GM12878 (cell line): ENCODE data around the gene ATP13A2. TPM values are rescaled to one million over a fixed set of nuclear protein-coding genes. Genes with fewer than 3 reads are reported as not detected.

Source experiments
- ASH2L ChIP-seq: fragments of 300-600, 200-600 bp; sonication (generic); IDR thresholded peaks from 2 replicates; pipeline ENCODE4 v1.6.1; 2017; ENCODE audit warnings: low read depth, mild to moderate bottlenecking, borderline replicate concordance
- CEBPB ChIP-seq, 2 experiments: fragments of 150-350 bp in 1 of 2; IDR thresholded peaks; 2 replicates each; pipeline ENCODE4 v1.6.1; 2012 to 2014; ENCODE audit warnings: low read depth in 2 of 2, low read length in 2 of 2, borderline replicate concordance in 1 of 2, inconsistent platforms in 1 of 2
- CHD2 ChIP-seq: IDR thresholded peaks from 2 replicates; pipeline ENCODE4 v1.6.1; 2011; ENCODE audit warnings: low read depth, low read length, improper control_type of control experiment, borderline replicate concordance
- MLLT1 ChIP-seq: fragments of 450-650 bp; IDR thresholded peaks from 2 replicates; pipeline ENCODE4 v1.6.1; 2016; ENCODE audit warnings: mild to moderate bottlenecking
- MXI1 ChIP-seq: fragments of 150-350 bp; IDR thresholded peaks from 2 replicates; pipeline ENCODE4 v1.6.1; 2011; ENCODE audit warnings: low read depth, mild to moderate bottlenecking, inconsistent platforms, low read length, improper control_type of control experiment
- NFYA ChIP-seq: IDR thresholded peaks from 2 replicates; pipeline ENCODE4 v1.6.1; 2011; ENCODE audit warnings: low read depth, mild to moderate bottlenecking, low read length, improper control_type of control experiment, borderline replicate concordance
- PML ChIP-seq: IDR thresholded peaks from 2 replicates; pipeline ENCODE4 v1.6.1; 2012; ENCODE audit warnings: low read length, inconsistent platforms
- POLR2A ChIP-seq: IDR thresholded peaks from 2 replicates; pipeline ENCODE4 v1.6.1; 2011; ENCODE audit warnings: low read depth, mild to moderate bottlenecking, low read length
- POLR2AphosphoS5 ChIP-seq: IDR thresholded peaks from 2 replicates; pipeline ENCODE4 v1.6.1; 2011; ENCODE audit warnings: mild to moderate bottlenecking, low read length, inconsistent platforms
- RAD21 ChIP-seq: IDR thresholded peaks from 2 replicates; pipeline ENCODE4 v1.6.1; 2011; ENCODE audit warnings: mild to moderate bottlenecking, low read depth, low read length, moderate library complexity; ENCODE audit not compliant: insufficient read depth
- RB1 ChIP-seq: fragments of 450-650 bp; formaldehyde crosslinking; IDR thresholded peaks from 2 replicates; pipeline ENCODE4 v1.6.1; 2017; ENCODE audit warnings: mild to moderate bottlenecking, borderline replicate concordance
- RELA ChIP-seq: fragments of 450-650 bp; IDR thresholded peaks from 2 replicates; pipeline ENCODE4 v1.8.0; 2014; ENCODE audit warnings: borderline replicate concordance; ENCODE audit not compliant: partially characterized antibody
- SMAD5 ChIP-seq: IDR thresholded peaks from 2 replicates; pipeline ENCODE4 v1.6.1; 2016; ENCODE audit warnings: antibody characterized with exemption, low read depth
- SMARCA5 ChIP-seq: fragments of 450-650 bp; IDR thresholded peaks from 2 replicates; pipeline ENCODE4 v1.6.1; 2017; ENCODE audit warnings: mild to moderate bottlenecking
- SREBF2 ChIP-seq: IDR thresholded peaks from 2 replicates; pipeline ENCODE4 v1.6.1; 2012; ENCODE audit warnings: mild to moderate bottlenecking, low read length
- TCF3 ChIP-seq: IDR thresholded peaks from 2 replicates; pipeline ENCODE4 v1.6.1; 2012; ENCODE audit warnings: low read depth, mild to moderate bottlenecking, low read length, borderline replicate concordance; ENCODE audit not compliant: insufficient read depth
- WRNIP1 ChIP-seq: IDR thresholded peaks from 2 replicates; pipeline ENCODE4 v1.6.1; 2011; ENCODE audit warnings: low read depth, low read length, improper control_type of control experiment, borderline replicate concordance
- YY1 ChIP-seq: IDR thresholded peaks from 2 replicates; pipeline ENCODE4 v1.6.1; 2011; ENCODE audit warnings: low read depth, mild to moderate bottlenecking, low read length
- ZNF24 ChIP-seq: fragments of 450-650 bp; IDR thresholded peaks from 2 replicates; pipeline ENCODE4 v1.6.1; 2017; ENCODE audit warnings: antibody characterized with exemption, mild to moderate bottlenecking
- ZZZ3 ChIP-seq: IDR thresholded peaks from 2 replicates; pipeline ENCODE4 v1.6.1; 2011; ENCODE audit warnings: low read depth; ENCODE audit not compliant: control insufficient read depth, insufficient read length
- polyA plus RNA-seq, 11 experiments: library from polyadenylated mRNA; depleted of rRNA in 4 of 11; unstranded in 6 of 11; stranded (reverse) in 5 of 11; fragments of >200 nt; fragmentation: Nextera tagmentation in 4 of 11; fragmentation: Illumina TruSeq in 1 of 11; extraction: Ambion mirVana in 4 of 11; extraction: Trizol in 1 of 11; gene quantifications; 1 replicate in 1 of 11; 2 replicates in 10 of 11; pipeline versions ENCODE4 v1.2.1 to v1.2.3, GENCODE V29; 2011 to 2016; ENCODE audit warnings: inconsistent platforms in 2 of 11, missing spikeins in 2 of 11, low read depth in 1 of 11
- total RNA-seq, 4 experiments: library from RNA; depleted of rRNA in 3 of 4; stranded (reverse); fragments of >200 nt in 3 of 4; fragmentation: Illumina TruSeq in 1 of 4; extraction: Trizol in 1 of 4; gene quantifications; 2 replicates each; pipeline versions ENCODE4 v1.2.1 to v1.2.3, GENCODE V29; 2013 to 2021
- TF ChIP-seq, protein P1 (sequence below): fragments of 450-650 bp; IDR thresholded peaks from 2 replicates; pipeline ENCODE4 v1.6.1; 2016; ENCODE audit warnings: mild to moderate bottlenecking, moderate library complexity, borderline replicate concordance
- TF ChIP-seq, protein P2 (sequence below): IDR thresholded peaks from 2 replicates; pipeline ENCODE4 v1.6.1; 2011; ENCODE audit warnings: mild to moderate bottlenecking, low read depth, low read length, moderate library complexity; ENCODE audit not compliant: insufficient replicate concordance
- TF ChIP-seq, protein P3 (sequence below): IDR thresholded peaks from 2 replicates; pipeline ENCODE4 v1.6.1; 2011; ENCODE audit warnings: borderline replicate concordance, low read depth, mild to moderate bottlenecking, moderate library complexity, low read length; ENCODE audit not compliant: insufficient read depth, poor library complexity, severe bottlenecking

The ATP13A2 gene
- total and polyA plus RNA-seq, 10 of the 15 experiments (the other 5 are each of a cell fraction or from before 2014, with no cell fraction given): 0.24 to 30.5 (median 8.0) TPM

- TF ChIP-seq ASH2L (no peak), NFYA (no peak), RELA (no peak), SREBF2 (no peak), CHD2 (no peak), POLR2AphosphoS5 (no peak), RAD21 (peak; percentile 44), POLR2A (no peak), MXI1 (no peak), ZNF24 (no peak), MLLT1 (no peak), TCF3 (peak; percentile 64; the same call in 1 of the 2 replicates), CEBPB (IDR thresholded peaks at IDR 0.05; ENCODE audit: borderline replicate concordance in 1 of 2, low read depth in 2 of 2, low read length in 2 of 2) (no peak), RB1 (0 out of 2 replicates have a peak, but pooled peaks have one; percentile 43), PML (no peak), SMAD5 (no peak), WRNIP1 (no peak), ZZZ3 (no peak), SMARCA5 (peak; percentile 39; the same call in 1 of the 2 replicates), YY1 (peak; percentile 44; the same call in 1 of the 2 replicates)
- TF ChIP-seq, protein P1, sequence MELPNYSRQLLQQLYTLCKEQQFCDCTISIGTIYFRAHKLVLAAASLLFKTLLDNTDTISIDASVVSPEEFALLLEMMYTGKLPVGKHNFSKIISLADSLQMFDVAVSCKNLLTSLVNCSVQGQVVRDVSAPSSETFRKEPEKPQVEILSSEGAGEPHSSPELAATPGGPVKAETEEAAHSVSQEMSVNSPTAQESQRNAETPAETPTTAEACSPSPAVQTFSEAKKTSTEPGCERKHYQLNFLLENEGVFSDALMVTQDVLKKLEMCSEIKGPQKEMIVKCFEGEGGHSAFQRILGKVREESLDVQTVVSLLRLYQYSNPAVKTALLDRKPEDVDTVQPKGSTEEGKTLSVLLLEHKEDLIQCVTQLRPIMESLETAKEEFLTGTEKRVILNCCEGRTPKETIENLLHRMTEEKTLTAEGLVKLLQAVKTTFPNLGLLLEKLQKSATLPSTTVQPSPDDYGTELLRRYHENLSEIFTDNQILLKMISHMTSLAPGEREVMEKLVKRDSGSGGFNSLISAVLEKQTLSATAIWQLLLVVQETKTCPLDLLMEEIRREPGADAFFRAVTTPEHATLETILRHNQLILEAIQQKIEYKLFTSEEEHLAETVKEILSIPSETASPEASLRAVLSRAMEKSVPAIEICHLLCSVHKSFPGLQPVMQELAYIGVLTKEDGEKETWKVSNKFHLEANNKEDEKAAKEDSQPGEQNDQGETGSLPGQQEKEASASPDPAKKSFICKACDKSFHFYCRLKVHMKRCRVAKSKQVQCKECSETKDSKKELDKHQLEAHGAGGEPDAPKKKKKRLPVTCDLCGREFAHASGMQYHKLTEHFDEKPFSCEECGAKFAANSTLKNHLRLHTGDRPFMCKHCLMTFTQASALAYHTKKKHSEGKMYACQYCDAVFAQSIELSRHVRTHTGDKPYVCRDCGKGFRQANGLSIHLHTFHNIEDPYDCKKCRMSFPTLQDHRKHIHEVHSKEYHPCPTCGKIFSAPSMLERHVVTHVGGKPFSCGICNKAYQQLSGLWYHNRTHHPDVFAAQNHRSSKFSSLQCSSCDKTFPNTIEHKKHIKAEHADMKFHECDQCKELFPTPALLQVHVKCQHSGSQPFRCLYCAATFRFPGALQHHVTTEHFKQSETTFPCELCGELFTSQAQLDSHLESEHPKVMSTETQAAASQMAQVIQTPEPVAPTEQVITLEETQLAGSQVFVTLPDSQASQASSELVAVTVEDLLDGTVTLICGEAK: no peak
- TF ChIP-seq, protein P2, sequence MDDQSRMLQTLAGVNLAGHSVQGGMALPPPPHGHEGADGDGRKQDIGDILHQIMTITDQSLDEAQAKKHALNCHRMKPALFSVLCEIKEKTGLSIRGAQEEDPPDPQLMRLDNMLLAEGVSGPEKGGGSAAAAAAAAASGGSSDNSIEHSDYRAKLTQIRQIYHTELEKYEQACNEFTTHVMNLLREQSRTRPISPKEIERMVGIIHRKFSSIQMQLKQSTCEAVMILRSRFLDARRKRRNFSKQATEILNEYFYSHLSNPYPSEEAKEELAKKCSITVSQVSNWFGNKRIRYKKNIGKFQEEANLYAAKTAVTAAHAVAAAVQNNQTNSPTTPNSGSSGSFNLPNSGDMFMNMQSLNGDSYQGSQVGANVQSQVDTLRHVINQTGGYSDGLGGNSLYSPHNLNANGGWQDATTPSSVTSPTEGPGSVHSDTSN: no peak
- TF ChIP-seq, protein P3, sequence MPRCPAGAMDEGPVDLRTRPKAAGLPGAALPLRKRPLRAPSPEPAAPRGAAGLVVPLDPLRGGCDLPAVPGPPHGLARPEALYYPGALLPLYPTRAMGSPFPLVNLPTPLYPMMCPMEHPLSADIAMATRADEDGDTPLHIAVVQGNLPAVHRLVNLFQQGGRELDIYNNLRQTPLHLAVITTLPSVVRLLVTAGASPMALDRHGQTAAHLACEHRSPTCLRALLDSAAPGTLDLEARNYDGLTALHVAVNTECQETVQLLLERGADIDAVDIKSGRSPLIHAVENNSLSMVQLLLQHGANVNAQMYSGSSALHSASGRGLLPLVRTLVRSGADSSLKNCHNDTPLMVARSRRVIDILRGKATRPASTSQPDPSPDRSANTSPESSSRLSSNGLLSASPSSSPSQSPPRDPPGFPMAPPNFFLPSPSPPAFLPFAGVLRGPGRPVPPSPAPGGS: no peak
Observed at GRCh38 chr1:16960560-16961296, 51.0 kb downstream of the ATP13A2 start (continued).
